ENCODE data around the gene CA10. TPM values are rescaled to one million over a fixed set of nuclear protein-coding genes. Genes with fewer than 3 reads are reported as not detected.

Gene CA10
- total and polyA plus RNA-seq, 4 donors: 30.0 to 130 (median 99.2) TPM

- H3K9me3 ChIP-seq (ENCODE audit: control insufficient read depth, insufficient read depth, low read length): no peaks in the 10 kb centered on the region
- H3K27me3 ChIP-seq (ENCODE audit: control insufficient read depth, insufficient read depth, low read length): no peaks in the 10 kb centered on the region
- H3K27ac ChIP-seq (ENCODE audit: low read depth, low read length): no peak overlapping the region
- no peak for DNase-seq (ENCODE audit: low read depth in 4 of 6, low spot score in 6 of 6)
- H3K4me3 ChIP-seq (ENCODE audit: low read depth, low read length): no peak overlapping the region
- H3K4me1 ChIP-seq (ENCODE audit: control insufficient read depth, insufficient read depth, low read length): no peaks in the 10 kb centered on the region
- WGBS (ENCODE audit: insufficient coverage): 67% methylated on average over 1 of the region's 3 CpGs
- no peaks in the 10 kb centered on the region for H3K36me3 ChIP-seq (ENCODE audit: control insufficient read depth, insufficient read depth, low read length)
Measured at GRCh38 chr17:51845776-51846175, 312.7 kb downstream of the CA10 start.

DNA sequence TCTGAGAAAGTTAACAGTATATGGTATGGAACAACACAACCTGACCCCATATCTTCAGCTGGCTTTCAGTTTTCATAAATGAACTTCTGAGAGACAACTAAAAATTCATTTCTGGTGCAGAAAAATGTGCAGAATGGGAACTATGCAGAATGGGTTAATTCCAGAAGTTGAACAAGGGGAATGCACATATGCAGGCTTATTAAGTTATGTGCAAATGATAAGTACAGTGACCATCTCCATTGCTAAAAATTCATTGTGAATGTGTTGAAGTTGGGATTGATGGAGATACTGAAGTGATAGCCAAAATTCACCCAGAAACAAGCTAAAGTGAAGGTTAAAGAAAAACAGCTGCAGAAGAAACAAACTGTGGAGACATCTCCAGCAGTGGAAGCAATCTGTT lies 315.8 kb downstream of the CA10 start:
- Histone ChIP-seq H3K27ac (ENCODE audit: low read depth, low read length) (no peak overlapping the region), H3K9me3 (ENCODE audit: control insufficient read depth, insufficient read depth, low read length) (no peaks in the 10 kb centered on the region), H3K27me3 (ENCODE audit: control insufficient read depth, insufficient read depth, low read length) (no peaks in the 10 kb centered on the region), H3K36me3 (ENCODE audit: control insufficient read depth, insufficient read depth, low read length) (no peaks in the 10 kb centered on the region), H3K4me1 (ENCODE audit: control insufficient read depth, insufficient read depth, low read length) (no peaks in the 10 kb centered on the region), H3K4me3 (ENCODE audit: low read depth, low read length) (no peak overlapping the region)
- no peak for DNase-seq (ENCODE audit: low read depth in 4 of 6, low spot score in 6 of 6)

- no peak overlapping the region for H3K4me3 ChIP-seq (ENCODE audit: low read depth, low read length)
- no peaks in the 10 kb centered on the region for H3K4me1 ChIP-seq (ENCODE audit: control insufficient read depth, insufficient read depth, low read length)
- no peaks in the 10 kb centered on the region for H3K36me3 ChIP-seq (ENCODE audit: control insufficient read depth, insufficient read depth, low read length)
- no peak for DNase-seq (ENCODE audit: low read depth in 4 of 6, low spot score in 6 of 6)
- no peaks in the 10 kb centered on the region for H3K27me3 ChIP-seq (ENCODE audit: control insufficient read depth, insufficient read depth, low read length)
- WGBS (ENCODE audit: insufficient coverage): no CpG with 5 or more reads among the region's 1 CpG
- H3K9me3 ChIP-seq (ENCODE audit: control insufficient read depth, insufficient read depth, low read length): no peaks in the 10 kb centered on the region
- H3K27ac ChIP-seq (ENCODE audit: low read depth, low read length): no peak overlapping the region
Measured at GRCh38 chr17:51841669-51842068, 316.8 kb downstream of the CA10 start.

- no peaks in the 10 kb centered on the region for H3K27me3 ChIP-seq (ENCODE audit: control insufficient read depth, insufficient read depth, low read length)
Measured at GRCh38 chr17:51840688-51841087, 317.8 kb downstream of the CA10 start.

DNA sequence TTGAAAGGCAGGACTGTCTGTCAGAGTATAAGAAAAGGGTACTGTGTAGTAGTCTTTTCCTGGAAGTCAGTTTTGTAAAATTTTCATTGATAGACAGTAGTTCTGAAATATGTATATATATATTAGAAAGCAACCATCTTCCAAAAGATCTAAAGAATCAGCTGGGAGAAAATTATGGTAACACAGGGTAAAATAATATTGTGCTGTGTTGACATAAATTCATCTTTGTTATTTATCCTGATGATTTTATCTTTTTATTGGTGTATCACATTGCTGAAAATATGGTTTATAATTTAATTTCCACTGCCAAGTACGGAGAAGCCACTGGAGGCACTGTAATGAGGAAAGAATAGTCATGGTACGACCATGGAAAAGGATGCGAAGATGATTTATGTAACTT lies 324.9 kb downstream of the CA10 start:
- no CpG with 5 or more reads among the region's 3 CpGs for WGBS (ENCODE audit: insufficient coverage)
- Histone ChIP-seq H3K27ac (ENCODE audit: low read depth, low read length) (no peak overlapping the region), H3K4me3 (ENCODE audit: low read depth, low read length) (no peak overlapping the region), H3K9me3 (ENCODE audit: control insufficient read depth, insufficient read depth, low read length) (no peaks in the 10 kb centered on the region), H3K27me3 (ENCODE audit: control insufficient read depth, insufficient read depth, low read length) (no peaks in the 10 kb centered on the region), H3K36me3 (ENCODE audit: control insufficient read depth, insufficient read depth, low read length) (no peaks in the 10 kb centered on the region), H3K4me1 (ENCODE audit: control insufficient read depth, insufficient read depth, low read length) (no peaks in the 10 kb centered on the region)
- no peak for DNase-seq (ENCODE audit: low read depth in 4 of 6, low spot score in 6 of 6)

More at GRCh38 chr17:51840688-51841087, 317.8 kb downstream of the CA10 start:
- H3K4me1 ChIP-seq (ENCODE audit: control insufficient read depth, insufficient read depth, low read length): no peaks in the 10 kb centered on the region
- H3K9me3 ChIP-seq (ENCODE audit: control insufficient read depth, insufficient read depth, low read length): no peaks in the 10 kb centered on the region
- no peak overlapping the region for H3K27ac ChIP-seq (ENCODE audit: low read depth, low read length)
- H3K4me3 ChIP-seq (ENCODE audit: low read depth, low read length): no peak overlapping the region
- no CpG with 5 or more reads among the region's 3 CpGs for WGBS (ENCODE audit: insufficient coverage)
- no peaks in the 10 kb centered on the region for H3K36me3 ChIP-seq (ENCODE audit: control insufficient read depth, insufficient read depth, low read length)
- no peak for DNase-seq (ENCODE audit: low read depth in 4 of 6, low spot score in 6 of 6)

GRCh38 chr17:51833045-51833444 lies 325.5 kb downstream of the CA10 start:
- no peaks in the 10 kb centered on the region for H3K36me3 ChIP-seq (ENCODE audit: control insufficient read depth, insufficient read depth, low read length)
- H3K9me3 ChIP-seq (ENCODE audit: control insufficient read depth, insufficient read depth, low read length): no peaks in the 10 kb centered on the region
- no peaks in the 10 kb centered on the region for H3K4me1 ChIP-seq (ENCODE audit: control insufficient read depth, insufficient read depth, low read length)
- H3K27me3 ChIP-seq (ENCODE audit: control insufficient read depth, insufficient read depth, low read length): no peaks in the 10 kb centered on the region
- no peak overlapping the region for H3K4me3 ChIP-seq (ENCODE audit: low read depth, low read length)
- WGBS (ENCODE audit: insufficient coverage): 72% methylated on average over 2 of the region's 2 CpGs
- H3K27ac ChIP-seq (ENCODE audit: low read depth, low read length): no peak overlapping the region
- DNase-seq (ENCODE audit: low read depth in 4 of 6, low spot score in 6 of 6): no peak

- WGBS (ENCODE audit: insufficient coverage): 62% methylated on average over 2 of the region's 3 CpGs
Measured at GRCh38 chr17:51830886-51831285, 327.6 kb downstream of the CA10 start.

GRCh38 chr17:51830451-51830850 lies 328.1 kb downstream of the CA10 start:
- H3K27me3 ChIP-seq (ENCODE audit: control insufficient read depth, insufficient read depth, low read length): no peaks in the 10 kb centered on the region
- H3K4me3 ChIP-seq (ENCODE audit: low read depth, low read length): no peak overlapping the region
- no peak overlapping the region for H3K27ac ChIP-seq (ENCODE audit: low read depth, low read length)
- H3K4me1 ChIP-seq (ENCODE audit: control insufficient read depth, insufficient read depth, low read length): no peaks in the 10 kb centered on the region
- no peaks in the 10 kb centered on the region for H3K36me3 ChIP-seq (ENCODE audit: control insufficient read depth, insufficient read depth, low read length)
- H3K9me3 ChIP-seq (ENCODE audit: control insufficient read depth, insufficient read depth, low read length): no peaks in the 10 kb centered on the region
- WGBS (ENCODE audit: insufficient coverage): no CpG with 5 or more reads among the region's 1 CpG
- DNase-seq (ENCODE audit: low read depth in 4 of 6, low spot score in 6 of 6): no peak

More at GRCh38 chr17:51830886-51831285, 327.6 kb downstream of the CA10 start:
- Histone ChIP-seq H3K4me3 (ENCODE audit: low read depth, low read length) (no peak overlapping the region), H3K27ac (ENCODE audit: low read depth, low read length) (no peak overlapping the region), H3K4me1 (ENCODE audit: control insufficient read depth, insufficient read depth, low read length) (no peaks in the 10 kb centered on the region), H3K27me3 (ENCODE audit: control insufficient read depth, insufficient read depth, low read length) (no peaks in the 10 kb centered on the region), H3K9me3 (ENCODE audit: control insufficient read depth, insufficient read depth, low read length) (no peaks in the 10 kb centered on the region), H3K36me3 (ENCODE audit: control insufficient read depth, insufficient read depth, low read length) (no peaks in the 10 kb centered on the region)
- DNase-seq (ENCODE audit: low read depth in 4 of 6, low spot score in 6 of 6): no peak

- WGBS (ENCODE audit: insufficient coverage): 27% methylated on average over 1 of the region's 2 CpGs
- H3K27ac ChIP-seq (ENCODE audit: low read depth, low read length): no peak overlapping the region
- no peak for DNase-seq (ENCODE audit: low read depth in 4 of 6, low spot score in 6 of 6)
- no peaks in the 10 kb centered on the region for H3K9me3 ChIP-seq (ENCODE audit: control insufficient read depth, insufficient read depth, low read length)
- no peak overlapping the region for H3K4me3 ChIP-seq (ENCODE audit: low read depth, low read length)
- no peaks in the 10 kb centered on the region for H3K4me1 ChIP-seq (ENCODE audit: control insufficient read depth, insufficient read depth, low read length)
- H3K27me3 ChIP-seq (ENCODE audit: control insufficient read depth, insufficient read depth, low read length): no peaks in the 10 kb centered on the region
- H3K36me3 ChIP-seq (ENCODE audit: control insufficient read depth, insufficient read depth, low read length): no peaks in the 10 kb centered on the region
Measured at GRCh38 chr17:51828901-51829300, 329.6 kb downstream of the CA10 start.

DNA sequence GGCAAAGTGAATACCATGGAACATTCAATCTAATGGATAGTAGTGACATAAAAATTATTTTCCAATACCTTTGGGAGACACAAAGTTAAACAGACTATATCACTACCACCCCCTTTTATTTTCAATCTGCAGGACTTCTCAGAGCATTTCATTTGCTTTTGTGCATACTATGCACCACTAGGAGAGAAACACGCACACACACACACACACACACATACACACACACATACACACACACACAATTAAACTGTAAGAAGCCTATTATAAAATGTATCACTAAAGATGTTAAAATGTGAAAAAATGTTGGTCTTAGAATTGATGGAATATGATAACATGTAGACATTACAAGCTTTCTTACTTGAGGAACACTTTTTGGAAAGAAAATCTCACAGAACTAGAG lies 331.4 kb downstream of the CA10 start:
- no peaks in the 10 kb centered on the region for H3K4me1 ChIP-seq (ENCODE audit: control insufficient read depth, insufficient read depth, low read length)
- no peak overlapping the region for H3K4me3 ChIP-seq (ENCODE audit: low read depth, low read length)
- H3K27ac ChIP-seq (ENCODE audit: low read depth, low read length): no peak overlapping the region
- no peak for DNase-seq (ENCODE audit: low read depth in 4 of 6, low spot score in 6 of 6)
- H3K36me3 ChIP-seq (ENCODE audit: control insufficient read depth, insufficient read depth, low read length): no peaks in the 10 kb centered on the region
- WGBS (ENCODE audit: insufficient coverage): no CpG with 5 or more reads among the region's 1 CpG
- no peaks in the 10 kb centered on the region for H3K27me3 ChIP-seq (ENCODE audit: control insufficient read depth, insufficient read depth, low read length)
- H3K9me3 ChIP-seq (ENCODE audit: control insufficient read depth, insufficient read depth, low read length): no peaks in the 10 kb centered on the region
